ENCODE data around the gene MPV17L2.
A peak's percentile ranks its signal among the peaks of the same experiment; 100 is the strongest.
"Not testable (repeated sequence)": the region's sequence is repeated elsewhere in the genome, so short reads cannot be mapped to it uniquely, and the experiment has no call there.

Gene MPV17L2

DNA sequence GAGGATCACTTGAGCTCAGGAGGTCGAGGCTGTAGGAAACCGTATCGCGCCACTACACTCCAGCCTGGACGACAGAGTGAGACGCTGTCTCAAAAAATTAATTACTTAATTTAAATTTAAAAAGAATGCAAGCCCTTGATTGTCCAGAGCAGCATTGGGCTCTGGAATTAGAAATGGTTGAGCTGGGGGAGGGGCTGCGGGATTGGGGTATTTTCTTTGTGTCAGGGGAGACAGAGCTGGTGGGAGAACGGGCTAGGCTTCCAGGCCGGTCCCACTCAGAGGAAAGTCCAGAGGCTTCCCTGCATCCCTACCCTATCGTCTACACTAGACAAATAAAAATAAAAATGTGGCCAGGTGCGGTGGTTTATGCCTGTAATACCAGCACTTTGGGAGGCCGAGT, 13.0 kb downstream of the MPV17L2 start:
- no peak overlapping the region for H3K9ac ChIP-seq
- no peaks in the 10 kb centered on the region for H3K9me3 ChIP-seq (ENCODE audit: control insufficient read depth, low read length)
- H3K4me3 ChIP-seq (ENCODE audit: low read depth, low read length), result no peak overlapping the region
- TF ChIP-seq CTCF (IDR thresholded peaks at IDR 0.05), result no peak
- peaks cover 2% of the 10 kb centered on the region for H3K4me1 ChIP-seq
- no peaks in the 10 kb centered on the region for H3K27me3 ChIP-seq (ENCODE audit: control insufficient read depth, insufficient read depth, low read length)
- H3K79me2 ChIP-seq, result peaks cover 8% of the 10 kb centered on the region
- no peak overlapping the region for H3K27ac ChIP-seq
- peak overlapping the region; percentile 95 for H3K4me2 ChIP-seq (ENCODE audit: low read length)
- no peak overlapping the region for H2AFZ ChIP-seq
- no peaks in the 10 kb centered on the region for H3K36me3 ChIP-seq (ENCODE audit: control insufficient read depth, insufficient read depth, low read length)

GRCh38 chr19:18208098-18208951, 15.3 kb downstream of the MPV17L2 start:
- Histone ChIP-seq H3K79me2 (peaks cover 4% of the 10 kb centered on the region), H3K9me3 (ENCODE audit: control insufficient read depth, low read length) (no peaks in the 10 kb centered on the region), H3K27ac (no peak overlapping the region), H3K27me3 (ENCODE audit: control insufficient read depth, insufficient read depth, low read length) (no peaks in the 10 kb centered on the region), H2AFZ (peak overlapping the region; percentile 9), H3K4me1 (no peaks in the 10 kb centered on the region), H3K4me3 (ENCODE audit: low read depth, low read length) (no peak overlapping the region), H3K9ac (no peak overlapping the region), H3K4me2 (ENCODE audit: low read length) (no peak overlapping the region), H3K36me3 (ENCODE audit: control insufficient read depth, insufficient read depth, low read length) (no peaks in the 10 kb centered on the region)
- peak; percentile 54 for TF ChIP-seq CTCF (IDR thresholded peaks at IDR 0.05)

DNA sequence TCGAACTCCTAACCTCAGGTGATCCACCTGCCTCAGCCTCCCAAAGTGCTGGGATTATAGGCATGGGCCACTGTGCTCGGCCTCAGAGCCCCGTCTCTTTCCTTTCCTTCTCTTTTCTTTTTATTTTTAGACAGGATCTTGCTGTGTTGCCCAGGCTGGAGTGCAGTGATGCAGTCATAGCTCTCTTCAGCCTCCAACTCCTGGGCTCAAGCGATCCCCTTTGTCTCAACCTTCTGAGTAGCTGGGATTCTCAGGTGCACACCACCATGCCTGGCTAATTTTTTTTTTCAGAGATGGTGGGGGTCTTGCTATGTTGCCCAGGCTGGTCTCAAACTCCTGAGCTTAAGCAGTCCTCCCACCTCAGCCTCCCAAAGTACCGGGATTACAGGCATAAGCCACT, 16.9 kb downstream of the MPV17L2 start:
- H3K4me3 ChIP-seq (ENCODE audit: low read depth, low read length); H3K27ac ChIP-seq; H2AFZ ChIP-seq; H3K9ac ChIP-seq; H3K79me2 ChIP-seq; H3K27me3 ChIP-seq (ENCODE audit: control insufficient read depth, insufficient read depth, low read length); H3K36me3 ChIP-seq (ENCODE audit: control insufficient read depth, insufficient read depth, low read length); H3K4me1 ChIP-seq; H3K4me2 ChIP-seq (ENCODE audit: low read length); H3K9me3 ChIP-seq (ENCODE audit: control insufficient read depth, low read length): not testable (repeated sequence)

DNA sequence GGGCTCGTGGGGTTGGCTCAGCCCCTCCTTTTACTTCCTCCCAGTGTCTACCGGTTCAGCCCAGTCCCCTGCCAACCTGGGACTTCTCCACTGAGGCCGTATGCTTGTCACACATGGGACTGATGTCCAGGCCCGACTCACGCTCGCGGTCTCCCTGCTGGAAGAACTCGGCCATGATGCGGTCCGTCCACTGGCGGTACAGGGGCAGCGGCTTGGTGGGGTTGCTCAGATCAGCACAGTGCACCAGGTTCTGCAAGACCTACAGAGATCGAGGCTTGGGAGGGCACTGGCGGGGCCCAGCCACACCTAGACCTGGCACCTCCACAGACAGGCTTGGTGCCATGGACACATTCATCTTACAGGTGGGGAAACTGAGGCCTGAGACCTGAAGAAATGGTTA, 18.7 kb downstream of the MPV17L2 start:
- no peaks in the 10 kb centered on the region for H3K36me3 ChIP-seq (ENCODE audit: control insufficient read depth, insufficient read depth, low read length)
- no peak overlapping the region for H3K27ac ChIP-seq
- H2AFZ ChIP-seq, result no peak overlapping the region
- H3K79me2 ChIP-seq, result no peaks in the 10 kb centered on the region
- no peaks in the 10 kb centered on the region for H3K4me1 ChIP-seq
- no peak overlapping the region for H3K4me3 ChIP-seq (ENCODE audit: low read depth, low read length)
- H3K9ac ChIP-seq, result no peak overlapping the region
- no peak overlapping the region for H3K4me2 ChIP-seq (ENCODE audit: low read length)
- TF ChIP-seq CTCF (IDR thresholded peaks at IDR 0.05), result no peak
- H3K27me3 ChIP-seq (ENCODE audit: control insufficient read depth, insufficient read depth, low read length), result no peaks in the 10 kb centered on the region
- H3K9me3 ChIP-seq (ENCODE audit: control insufficient read depth, low read length), result no peaks in the 10 kb centered on the region

DNA sequence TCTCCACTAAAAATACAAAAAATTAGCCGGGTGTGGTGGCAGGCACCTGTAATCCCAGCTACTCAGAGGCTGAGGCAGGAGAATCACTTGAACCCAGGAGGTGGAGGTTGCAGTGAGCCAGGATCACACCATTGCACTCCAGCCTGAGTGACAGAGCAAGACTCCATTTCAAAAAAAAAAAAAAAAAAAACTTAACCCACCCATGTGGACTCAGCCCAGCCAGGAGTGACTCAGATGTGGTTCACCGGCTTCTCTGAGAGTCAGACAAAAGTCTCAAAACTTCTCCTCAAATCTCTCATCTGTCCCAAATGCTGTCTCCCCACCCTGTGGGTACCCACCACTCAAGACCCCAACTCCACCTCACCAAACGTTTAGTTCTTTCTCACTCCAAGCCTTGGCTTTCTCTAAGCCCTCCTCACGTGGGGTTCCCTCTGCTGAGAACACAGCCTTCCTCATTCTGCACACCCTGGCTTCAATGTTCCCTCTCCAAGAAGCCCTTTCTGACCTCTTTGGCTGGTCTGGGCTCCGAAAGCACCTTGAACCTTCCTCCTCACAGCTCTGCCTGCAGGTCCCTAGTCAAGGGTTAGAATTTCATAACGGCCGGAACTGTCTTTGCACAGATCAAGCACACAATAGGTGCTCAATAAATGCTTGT, 21.9 kb downstream of the MPV17L2 start:
- Histone ChIP-seq H3K27ac (no peak overlapping the region), H3K4me2 (ENCODE audit: low read length) (no peak overlapping the region), H3K36me3 (ENCODE audit: control insufficient read depth, insufficient read depth, low read length) (no peaks in the 10 kb centered on the region), H3K27me3 (ENCODE audit: control insufficient read depth, insufficient read depth, low read length) (no peaks in the 10 kb centered on the region), H3K79me2 (no peaks in the 10 kb centered on the region), H2AFZ (no peak overlapping the region), H3K9ac (no peak overlapping the region), H3K9me3 (ENCODE audit: control insufficient read depth, low read length) (no peaks in the 10 kb centered on the region), H3K4me3 (ENCODE audit: low read depth, low read length) (no peak overlapping the region), H3K4me1 (no peaks in the 10 kb centered on the region)
- TF ChIP-seq CTCF (IDR thresholded peaks at IDR 0.05), result no peak

Measured in parathyroid adenoma (tissue), 2 donors.